NCI-H2107 treated with DMSO at 0.1 percent for 48 hours (cell line): ENCODE measurements around the gene OR51A7.
"Not testable (repeated sequence)": the region's sequence is repeated elsewhere in the genome, so short reads cannot be mapped to it uniquely, and the experiment has no call there.

ENCODE experiments used
- DNase-seq: peaks from one replicate; lab custom pipeline; 2025; ENCODE audit not compliant: unreplicated experiment; lab: John Stamatoyannopoulos, UW

OR51A7 gene

GRCh38 chr11:4955613-4956012 is 52.0 kb downstream of the OR51A7 start, which contains the start of gene OR51A2:
OR51A2 (minus strand) TSS chr11:4955713; CDS start chr11:4955713, 0 bp downstream.
- DNase-seq: not testable (repeated sequence)

GRCh38 chr11:4957396-4957795 is 53.8 kb downstream of the OR51A7 start:
- no peak for DNase-seq
